T-helper 17 cell (primary cell): ENCODE results near the gene TRA2B. TPM values are rescaled to one million over a fixed set of nuclear protein-coding genes. Genes with fewer than 3 reads are reported as not detected.
"Not testable (repeated sequence)": the region's sequence is repeated elsewhere in the genome, so short reads cannot be mapped to it uniquely, and the experiment has no call there.

ENCODE experiments used
- ATAC-seq: fragments of 150-1000 bp; cut with Tn5 transposase; 2 replicates; pipeline ENCODE4 v1.10.0; 2021; ENCODE audit warnings: mild to moderate bottlenecking, moderate library complexity
- DNase-seq, 3 donors: peaks; one replicate each; pipeline versions ENCODE4 v3.0.0 to v3.0.0-alpha.2; 2020 to 2021
- H3K9me3 ChIP-seq: one replicate; pipeline ENCODE4 v1.7.0; 2013; ENCODE audit warnings: low read length, mild to moderate bottlenecking; ENCODE audit not compliant: control insufficient read depth, poor library complexity, severe bottlenecking
- H3K27ac Mint-ChIP-seq: one replicate; pipeline ENCODE4 v1.8.0; 2022; ENCODE audit warnings: mild to moderate bottlenecking, moderate library complexity, mixed read lengths
- H3K27me3 Mint-ChIP-seq: one replicate; pipeline ENCODE4 v1.8.0; 2022; ENCODE audit warnings: mixed read lengths
- H3K36me3 Mint-ChIP-seq: one replicate; pipeline ENCODE4 v1.8.0; 2022; ENCODE audit warnings: low read depth, mixed read lengths
- H3K4me1 Mint-ChIP-seq: one replicate; pipeline ENCODE4 v1.8.0; 2022; ENCODE audit warnings: mild to moderate bottlenecking, mixed read lengths
- H3K4me3 Mint-ChIP-seq: one replicate; pipeline ENCODE4 v1.8.0; 2022; ENCODE audit warnings: mild to moderate bottlenecking, moderate library complexity, mixed read lengths
- total RNA-seq, 4 donors: library from RNA in 2 of 4; stranded (reverse) in 2 of 4; gene quantifications; one replicate each; pipeline ENCODE4 v1.2.3 and lab custom pipeline; 2022 to 2026

Gene TRA2B
- total RNA-seq, 2 donors from 2014 or later, result 542 to 637 TPM

DNA sequence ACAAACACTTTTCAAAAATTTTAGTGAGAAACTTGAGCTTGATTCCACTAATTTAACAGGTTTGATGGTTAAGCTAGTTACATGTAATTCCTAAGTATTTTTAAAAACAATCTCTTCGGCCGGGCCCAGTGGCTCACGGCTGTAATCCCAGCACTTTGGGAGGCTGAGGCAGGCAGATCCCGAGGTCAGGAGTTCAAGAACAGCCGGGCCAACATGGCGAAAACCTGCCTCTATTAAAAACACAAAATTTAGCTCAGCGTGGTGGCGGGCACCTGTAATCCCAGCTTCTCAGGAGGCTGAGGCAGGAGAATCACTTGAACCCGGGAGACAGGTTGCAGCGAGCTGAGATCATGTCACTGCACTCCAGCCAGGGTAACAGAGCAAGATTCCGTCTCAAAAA is 25.3 kb downstream of the TRA2B start:
- H3K27me3 Mint-ChIP-seq, result no peaks in the 10 kb centered on the region
- H3K4me1 Mint-ChIP-seq, result peaks cover 13% of the 10 kb centered on the region
- H3K9me3 ChIP-seq, result no peaks in the 10 kb centered on the region
- H3K4me3 Mint-ChIP-seq, result peak overlapping the region; percentile 33
- peak overlapping the region; percentile 39 for H3K27ac Mint-ChIP-seq
- ATAC-seq (peak; percentile 1), DNase-seq (no peak)
- H3K36me3 Mint-ChIP-seq, result peaks cover 2% of the 10 kb centered on the region

- H3K27ac Mint-ChIP-seq, result peak overlapping the region; percentile 39
- peak; percentile 8 for ATAC-seq
- H3K4me3 Mint-ChIP-seq, result peak overlapping the region; percentile 86
- H3K36me3 Mint-ChIP-seq, H3K9me3 ChIP-seq, H3K27me3 Mint-ChIP-seq, DNase-seq: not testable (repeated sequence)
- peaks cover 10% of the 10 kb centered on the region for H3K4me1 Mint-ChIP-seq
Measured at GRCh38 chr3:185911076-185911448, 26.8 kb downstream of the TRA2B start.

GRCh38 chr3:185910322-185911075 is 27.3 kb downstream of the TRA2B start:
- peak; percentile 23 for ATAC-seq
- not testable (repeated sequence) for H3K9me3 ChIP-seq, H3K4me1 Mint-ChIP-seq, DNase-seq, H3K27me3 Mint-ChIP-seq, H3K36me3 Mint-ChIP-seq
- H3K27ac Mint-ChIP-seq, result peak overlapping the region; percentile 39
- peak overlapping the region; percentile 3 for H3K4me3 Mint-ChIP-seq

GRCh38 chr3:185909913-185910312 is 27.9 kb downstream of the TRA2B start:
- ATAC-seq, H3K4me1 Mint-ChIP-seq, DNase-seq, H3K9me3 ChIP-seq, H3K36me3 Mint-ChIP-seq, H3K27me3 Mint-ChIP-seq: not testable (repeated sequence)
- Mint-ChIP-seq H3K4me3 (peak overlapping the region; percentile 3), H3K27ac (peak overlapping the region; percentile 39)

GRCh38 chr3:185900228-185900627 is 37.6 kb downstream of the TRA2B start:
- no peak for DNase-seq
- no peak for ATAC-seq
- peaks cover 2% of the 10 kb centered on the region for H3K36me3 Mint-ChIP-seq
- H3K4me3 Mint-ChIP-seq, result no peak overlapping the region
- H3K27me3 Mint-ChIP-seq, result peaks cover 5% of the 10 kb centered on the region
- no peaks in the 10 kb centered on the region for H3K4me1 Mint-ChIP-seq
- H3K27ac Mint-ChIP-seq, result no peak overlapping the region
- H3K9me3 ChIP-seq, result no peaks in the 10 kb centered on the region

DNA sequence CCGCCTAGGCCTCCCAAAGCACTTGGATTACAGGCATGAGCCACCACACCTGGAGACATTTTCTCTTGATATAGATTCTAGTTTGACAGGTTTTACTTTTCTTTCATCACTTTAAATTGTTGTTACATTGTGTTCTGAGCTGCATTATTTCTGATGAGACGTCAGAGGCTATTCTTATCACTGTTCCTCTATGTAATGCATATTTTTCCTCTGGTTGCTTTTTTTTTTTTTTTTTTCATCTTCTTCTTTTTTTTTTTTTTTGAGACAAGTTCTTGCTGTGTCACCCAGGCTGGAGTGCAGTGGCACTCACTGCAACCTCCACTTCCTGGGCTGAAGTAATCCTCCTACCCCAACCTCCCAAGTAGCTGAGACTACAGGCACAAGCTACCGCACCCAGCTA is 41.2 kb downstream of the TRA2B start:
- no peaks in the 10 kb centered on the region for H3K9me3 ChIP-seq
- Mint-ChIP-seq H3K27me3 (no peaks in the 10 kb centered on the region), H3K4me3 (no peak overlapping the region), H3K36me3 (peaks cover 2% of the 10 kb centered on the region), H3K27ac (peak overlapping the region; percentile 24), H3K4me1 (no peaks in the 10 kb centered on the region)
- no peak for DNase-seq
- no peak for ATAC-seq

DNA sequence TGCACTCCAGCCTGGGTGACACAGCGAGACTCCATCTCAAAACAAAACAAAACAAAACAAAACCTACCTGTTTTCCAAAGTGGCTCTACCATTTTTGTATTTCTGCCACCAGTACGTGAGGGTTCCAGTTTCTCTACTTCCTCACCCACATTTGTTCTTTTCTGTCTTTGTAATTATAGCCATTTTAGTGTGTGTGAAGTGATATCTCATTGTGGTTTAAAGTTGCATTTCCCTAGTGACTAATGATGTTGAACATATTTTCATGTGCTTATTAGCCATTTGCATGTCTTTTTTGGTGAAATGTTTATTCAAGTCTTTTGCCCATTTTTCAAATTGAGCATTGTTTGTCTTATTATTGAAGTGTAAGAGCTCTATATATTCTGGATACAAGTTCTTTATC is 50.7 kb downstream of the TRA2B start:
- H3K27ac Mint-ChIP-seq, result no peak overlapping the region
- DNase-seq (no peak), ATAC-seq (no peak)
- no peaks in the 10 kb centered on the region for H3K36me3 Mint-ChIP-seq
- H3K4me3 Mint-ChIP-seq, result no peak overlapping the region
- no peaks in the 10 kb centered on the region for H3K27me3 Mint-ChIP-seq
- no peaks in the 10 kb centered on the region for H3K9me3 ChIP-seq
- H3K4me1 Mint-ChIP-seq, result no peaks in the 10 kb centered on the region

- Mint-ChIP-seq H3K4me1 (peaks cover 3% of the 10 kb centered on the region), H3K36me3 (peaks cover 2% of the 10 kb centered on the region), H3K27ac (no peak overlapping the region), H3K27me3 (peaks cover 18% of the 10 kb centered on the region), H3K4me3 (no peak overlapping the region)
- ATAC-seq (no peak), DNase-seq (no peak)
- H3K9me3 ChIP-seq, result no peaks in the 10 kb centered on the region
Measured at GRCh38 chr3:185884641-185885040, 53.2 kb downstream of the TRA2B start.

DNA sequence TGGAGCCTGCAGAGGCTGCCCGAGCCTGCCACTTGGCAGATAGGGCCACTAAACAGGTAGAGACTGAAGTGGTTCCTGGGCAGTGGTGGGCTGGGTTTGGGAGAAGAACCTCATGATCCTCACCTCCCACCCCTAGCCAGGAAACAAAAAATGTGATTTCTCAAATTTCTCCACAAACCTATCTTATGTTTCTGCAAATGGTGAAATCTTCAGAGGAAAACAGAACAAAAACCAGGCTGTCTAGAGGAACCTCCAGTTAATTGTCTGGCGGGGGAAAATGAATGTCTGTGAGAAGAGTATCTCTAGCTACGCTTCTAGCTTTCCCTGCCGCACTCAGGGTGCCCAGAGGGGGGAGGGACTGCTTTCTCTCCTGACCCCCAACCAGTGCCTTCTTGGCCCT is 55.9 kb downstream of the TRA2B start:
- H3K4me1 Mint-ChIP-seq, result peaks cover 3% of the 10 kb centered on the region

DNA sequence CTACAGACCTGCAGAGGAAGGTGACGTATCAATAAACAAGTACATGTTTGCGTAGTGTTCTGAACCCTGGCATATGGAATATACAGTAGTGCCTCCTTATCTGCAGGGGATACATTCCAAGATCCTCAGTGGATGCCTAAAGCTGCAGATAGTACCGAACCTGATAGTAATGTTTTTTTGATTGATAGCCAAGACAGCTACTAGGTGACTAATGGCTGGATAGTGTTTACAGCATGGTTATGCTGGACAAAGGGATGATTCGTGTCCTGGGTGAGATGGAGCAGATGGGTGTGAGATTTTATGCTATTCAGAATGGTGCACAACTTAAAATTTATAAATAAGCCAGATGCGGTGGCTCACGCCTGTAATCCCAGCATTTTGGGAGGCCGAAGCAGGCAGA is 57.2 kb downstream of the TRA2B start:
- H3K36me3 Mint-ChIP-seq, result peaks cover 2% of the 10 kb centered on the region

More for the DNA sequence above, 55.9 kb downstream of the TRA2B start:
- H3K9me3 ChIP-seq, result no peaks in the 10 kb centered on the region
- DNase-seq (no peak), ATAC-seq (no peak)
- H3K36me3 Mint-ChIP-seq, result peaks cover 2% of the 10 kb centered on the region
- no peak overlapping the region for H3K27ac Mint-ChIP-seq
- H3K4me3 Mint-ChIP-seq, result no peak overlapping the region
- peaks cover 18% of the 10 kb centered on the region for H3K27me3 Mint-ChIP-seq

DNA sequence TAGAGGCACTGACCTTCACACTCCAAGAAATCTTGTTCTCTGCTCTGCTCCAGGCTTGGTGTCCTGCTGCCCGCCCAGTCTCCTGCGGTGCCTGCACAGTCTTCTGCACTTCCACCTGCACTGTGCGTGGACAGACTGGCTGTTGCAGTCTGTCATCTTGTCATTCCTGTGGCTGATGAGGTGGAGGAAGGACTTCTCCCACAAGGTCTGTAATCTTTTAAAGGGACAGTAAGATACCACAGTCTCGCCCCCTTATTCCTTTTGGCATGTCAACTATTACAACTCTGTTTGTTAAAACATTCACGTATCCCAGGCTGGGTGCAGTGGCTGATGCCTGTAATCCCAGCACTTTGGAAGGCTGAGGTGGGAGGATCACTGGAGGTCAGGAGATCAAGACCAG is 58.9 kb downstream of the TRA2B start:
- H3K4me3 Mint-ChIP-seq, result no peak overlapping the region
- no peak overlapping the region for H3K27ac Mint-ChIP-seq
- no peak for ATAC-seq
- DNase-seq, result no peak
- H3K27me3 Mint-ChIP-seq, result peaks cover 32% of the 10 kb centered on the region
- peaks cover 2% of the 10 kb centered on the region for H3K36me3 Mint-ChIP-seq
- H3K9me3 ChIP-seq, result no peaks in the 10 kb centered on the region
- H3K4me1 Mint-ChIP-seq, result peaks cover 4% of the 10 kb centered on the region

More for the DNA sequence above, 57.2 kb downstream of the TRA2B start:
- ATAC-seq (no peak), DNase-seq (no peak)
- H3K9me3 ChIP-seq, result no peaks in the 10 kb centered on the region
- Mint-ChIP-seq H3K4me3 (no peak overlapping the region), H3K27me3 (peaks cover 20% of the 10 kb centered on the region), H3K4me1 (peaks cover 3% of the 10 kb centered on the region), H3K27ac (no peak overlapping the region)

- ATAC-seq (no peak), DNase-seq (no peak)
- H3K36me3 Mint-ChIP-seq, result no peaks in the 10 kb centered on the region
- no peak overlapping the region for H3K4me3 Mint-ChIP-seq
- peaks cover 19% of the 10 kb centered on the region for H3K27me3 Mint-ChIP-seq
- H3K9me3 ChIP-seq, result no peaks in the 10 kb centered on the region
- no peak overlapping the region for H3K27ac Mint-ChIP-seq
- H3K4me1 Mint-ChIP-seq, result peaks cover 3% of the 10 kb centered on the region
Measured at GRCh38 chr3:185874119-185874518, 63.7 kb downstream of the TRA2B start.

GRCh38 chr3:185867650-185868049 is 70.2 kb downstream of the TRA2B start:
- no peaks in the 10 kb centered on the region for H3K9me3 ChIP-seq
- H3K27me3 Mint-ChIP-seq, result peaks cover 19% of the 10 kb centered on the region
- peaks cover 3% of the 10 kb centered on the region for H3K4me1 Mint-ChIP-seq
- ATAC-seq, result no peak
- DNase-seq, result no peak
- no peak overlapping the region for H3K27ac Mint-ChIP-seq
- peaks cover 2% of the 10 kb centered on the region for H3K36me3 Mint-ChIP-seq
- no peak overlapping the region for H3K4me3 Mint-ChIP-seq

GRCh38 chr3:185866995-185867394 is 70.8 kb downstream of the TRA2B start:
- H3K27me3 Mint-ChIP-seq, result peaks cover 19% of the 10 kb centered on the region
- no peaks in the 10 kb centered on the region for H3K9me3 ChIP-seq
- no peak for DNase-seq
- no peak for ATAC-seq
- peaks cover 2% of the 10 kb centered on the region for H3K36me3 Mint-ChIP-seq
- H3K4me3 Mint-ChIP-seq, result no peak overlapping the region
- H3K27ac Mint-ChIP-seq, result no peak overlapping the region
- peaks cover 3% of the 10 kb centered on the region for H3K4me1 Mint-ChIP-seq
